Hypothalamus (tissue), 51 donors: ENCODE data around the gene DHFR.
"Not testable (repeated sequence)": the region's sequence is repeated elsewhere in the genome, so short reads cannot be mapped to it uniquely, and the experiment has no call there.

Source experiments
- DNase-seq, 51 donors: peaks; one replicate each; lab custom pipeline; 2025; lab: John Stamatoyannopoulos, UW

DHFR gene

GRCh38 chr5:80654391-80655230, at the start of gene DHFR, which contains the start of gene MSH3:
Gene DHFR (minus strand): TSS chr5:80654983. CDS start chr5:80654489, 494 bp downstream.
Gene MSH3 (plus strand): TSS chr5:80654652. CDS start chr5:80654728, 76 bp downstream.
- DNase-seq: peak; percentile 36 to 89 (median 74)

GRCh38 chr5:80704221-80704620, 49.4 kb upstream of the DHFR start:
- no peak for DNase-seq

- DNase-seq: no peak
These were observed 49.0 kb upstream of the DHFR start for GRCh38 chr5:80703747-80704146.

GRCh38 chr5:80703291-80703690, 48.5 kb upstream of the DHFR start:
- DNase-seq: no peak

- DNase-seq: no peak
These were observed 46.8 kb upstream of the DHFR start for GRCh38 chr5:80701597-80701996.

- no peak for DNase-seq
These were observed 43.6 kb upstream of the DHFR start for GRCh38 chr5:80698369-80698768.

- no peak for DNase-seq
These were observed 42.3 kb upstream of the DHFR start for GRCh38 chr5:80697100-80697499.

- DNase-seq: no peak
These were observed 41.7 kb upstream of the DHFR start for GRCh38 chr5:80696450-80696849.

- DNase-seq: no peak
These were observed 40.9 kb upstream of the DHFR start for GRCh38 chr5:80695666-80696065.

- DNase-seq: no peak
These were observed 34.8 kb upstream of the DHFR start for GRCh38 chr5:80689627-80690026.

GRCh38 chr5:80688648-80689420, 34.1 kb upstream of the DHFR start:
- DNase-seq: no peak

- no peak for DNase-seq
These were observed 32.0 kb upstream of the DHFR start for GRCh38 chr5:80686757-80687156.

- no peak for DNase-seq
These were observed 21.9 kb upstream of the DHFR start for GRCh38 chr5:80676706-80677105.

- peak in 30 of 51 donors; percentile 9 to 72 (median 36) for DNase-seq
These were observed 17.5 kb upstream of the DHFR start for GRCh38 chr5:80672140-80672736.

GRCh38 chr5:80668016-80668969, 13.5 kb upstream of the DHFR start:
- DNase-seq: peak in 1 of 51 donors; percentile 5

GRCh38 chr5:80667384-80667783, 12.6 kb upstream of the DHFR start:
- DNase-seq: no peak

GRCh38 chr5:80665057-80665456, 10.3 kb upstream of the DHFR start:
- DNase-seq: no peak

GRCh38 chr5:80662108-80662507, 7.3 kb upstream of the DHFR start:
- no peak for DNase-seq

GRCh38 chr5:80660661-80661060, 5.9 kb upstream of the DHFR start:
- DNase-seq: not testable (repeated sequence)

GRCh38 chr5:80659106-80659505, 4.3 kb upstream of the DHFR start:
- DNase-seq: no peak
